Measurements from ENCODE around the gene TAX1BP1. TPM values are rescaled to one million over a fixed set of nuclear protein-coding genes. Genes with fewer than 3 reads are reported as not detected.

The TAX1BP1 gene
- total RNA-seq, 1 experiment from 2014 or later = 130 TPM

- DNase-seq (ENCODE audit: extremely low read depth, low read depth) = no peak
Observed at GRCh38 chr7:27873981-27874957, 134.3 kb downstream of the TAX1BP1 start.

- DNase-seq (ENCODE audit: extremely low read depth, low read depth) = no peak
Observed at GRCh38 chr7:27875061-27875460, 135.1 kb downstream of the TAX1BP1 start.

GRCh38 chr7:27875832-27876231 is 135.9 kb downstream of the TAX1BP1 start:
- DNase-seq (ENCODE audit: extremely low read depth, low read depth) = no peak

- no peak for DNase-seq (ENCODE audit: extremely low read depth, low read depth)
Observed at GRCh38 chr7:27876756-27877155, 136.8 kb downstream of the TAX1BP1 start.

Other genes with a start within 250 kb of the TAX1BP1 start
- 94.7 and 104 TPM in 2 replicates for gene HIBADH, start 77.3 kb upstream of the TAX1BP1 start, total RNA-seq (2014; rRNA removed; shearing (Covaris generic))

All from NCI-H460 (cell line).